OCI-LY7 (cell line): ENCODE data around the gene B3GALT6.

Experiments used
- EZH2phosphoT487 ChIP-seq: fragments of 200-600 bp; sonication (generic); IDR thresholded peaks from 2 replicates; pipeline ENCODE4 v1.6.1; 2018; ENCODE audit warnings: low read depth, borderline replicate concordance, mild to moderate bottlenecking, mixed run types, antibody characterized with exemption, low read length, moderate library complexity, mixed read lengths
- TF ChIP-seq, protein P1 (sequence below): fragments of 200-600 bp; sonication (generic); conservative IDR thresholded peaks from 2 replicates; pipeline ENCODE4 v1.5.1; 2014; ENCODE audit warnings: mild to moderate bottlenecking, antibody characterized with exemption, low read length, moderate library complexity, mixed read lengths

DNA sequence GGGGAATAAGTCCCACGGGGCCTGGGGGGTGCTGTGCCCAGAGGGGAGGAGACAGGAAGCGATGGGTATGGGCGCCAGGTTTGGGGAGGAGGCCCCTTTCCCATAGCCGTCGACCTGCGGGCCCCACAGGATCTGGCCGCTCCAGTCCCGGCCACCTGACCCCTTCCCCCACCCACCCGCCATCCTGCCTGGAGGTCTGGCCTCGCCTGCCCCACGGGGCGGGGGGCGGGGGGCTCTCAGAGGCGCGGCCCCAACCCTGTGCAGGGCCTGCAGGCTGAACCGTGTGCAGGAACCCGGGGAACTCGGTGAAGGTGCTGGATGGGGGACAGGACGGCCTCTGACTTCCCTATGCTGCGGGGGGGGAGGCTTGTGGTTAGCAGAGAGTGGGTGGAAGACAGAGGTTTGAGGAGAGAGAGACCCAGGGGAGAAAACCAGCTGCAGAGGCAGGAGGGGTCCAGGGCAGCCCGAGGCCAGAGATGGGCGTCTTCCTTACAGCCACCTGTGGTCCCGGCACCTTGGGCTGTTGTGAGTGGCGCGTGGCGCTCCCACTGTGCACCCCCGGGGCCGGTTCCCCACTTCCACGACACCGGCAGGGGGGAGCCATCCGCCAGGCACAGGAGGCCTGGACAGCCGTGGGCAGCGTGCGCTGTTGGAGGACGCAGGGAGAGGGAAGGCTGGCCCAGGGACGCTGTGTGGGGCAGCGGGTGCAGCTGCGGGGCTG lies 23.2 kb upstream of the B3GALT6 start:
- no peak for TF ChIP-seq EZH2phosphoT487
- TF ChIP-seq, protein P1, sequence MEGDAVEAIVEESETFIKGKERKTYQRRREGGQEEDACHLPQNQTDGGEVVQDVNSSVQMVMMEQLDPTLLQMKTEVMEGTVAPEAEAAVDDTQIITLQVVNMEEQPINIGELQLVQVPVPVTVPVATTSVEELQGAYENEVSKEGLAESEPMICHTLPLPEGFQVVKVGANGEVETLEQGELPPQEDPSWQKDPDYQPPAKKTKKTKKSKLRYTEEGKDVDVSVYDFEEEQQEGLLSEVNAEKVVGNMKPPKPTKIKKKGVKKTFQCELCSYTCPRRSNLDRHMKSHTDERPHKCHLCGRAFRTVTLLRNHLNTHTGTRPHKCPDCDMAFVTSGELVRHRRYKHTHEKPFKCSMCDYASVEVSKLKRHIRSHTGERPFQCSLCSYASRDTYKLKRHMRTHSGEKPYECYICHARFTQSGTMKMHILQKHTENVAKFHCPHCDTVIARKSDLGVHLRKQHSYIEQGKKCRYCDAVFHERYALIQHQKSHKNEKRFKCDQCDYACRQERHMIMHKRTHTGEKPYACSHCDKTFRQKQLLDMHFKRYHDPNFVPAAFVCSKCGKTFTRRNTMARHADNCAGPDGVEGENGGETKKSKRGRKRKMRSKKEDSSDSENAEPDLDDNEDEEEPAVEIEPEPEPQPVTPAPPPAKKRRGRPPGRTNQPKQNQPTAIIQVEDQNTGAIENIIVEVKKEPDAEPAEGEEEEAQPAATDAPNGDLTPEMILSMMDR: no peak
